Esophagus squamous epithelium (tissue), 5 donors: ENCODE results near the gene MGMT. TPM values are rescaled to one million over a fixed set of nuclear protein-coding genes. Genes with fewer than 3 reads are reported as not detected.

Experiments
- DNase-seq: peaks from one replicate; lab custom pipeline; 2025; lab: John Stamatoyannopoulos, UW
- H3K27ac ChIP-seq, 4 donors: fragments of 200-600 bp; sonication (generic); one replicate each; pipeline ENCODE4 v1.5.1; 2016 to 2019; ENCODE audit warnings: mild to moderate bottlenecking in 1 of 4
- H3K27me3 ChIP-seq, 4 donors: fragments of 200-600 bp; sonication (generic); 1 replicate in 3 of 4; 2 replicates in 1 of 4; pipeline versions ENCODE4 v1.5.1 to v1.6.0; 2017 to 2021; ENCODE audit warnings: antibody characterized with exemption in 1 of 4
- H3K36me3 ChIP-seq, 3 donors: fragments of 200-600 bp; sonication (generic); one replicate each; pipeline ENCODE4 v1.5.1; 2016 to 2019
- H3K4me1 ChIP-seq, 3 donors: fragments of 200-600 bp; sonication (generic); one replicate each; pipeline ENCODE4 v1.5.1; 2017 to 2019
- H3K4me3 ChIP-seq, 4 donors: fragments of 200-600 bp; sonication (generic); 1 replicate in 3 of 4; 2 replicates in 1 of 4; pipeline ENCODE4 v1.5.1; 2016 to 2019; ENCODE audit warnings: mild to moderate bottlenecking in 2 of 4, moderate library complexity in 1 of 4
- H3K9me3 ChIP-seq, 3 donors: fragments of 200-600 bp; sonication (generic); one replicate each; pipeline ENCODE4 v1.5.1; 2016 to 2019
- CTCF ChIP-seq, 6 experiments: fragments of 450-650 bp in 4 of 6; fragments of 200-600 bp in 2 of 6; sonication (generic) in 2 of 6; IDR thresholded peaks; one replicate each; pipeline ENCODE4 v1.5.1; 2016 to 2019; ENCODE audit warnings: antibody characterized with exemption in 6 of 6, mild to moderate bottlenecking in 4 of 6, moderate library complexity in 4 of 6
- POLR2A ChIP-seq, 4 donors: fragments of 450-650 bp; IDR thresholded peaks; one replicate each; pipeline ENCODE4 v1.6.1; 2017; ENCODE audit warnings: antibody characterized with exemption in 4 of 4, mild to moderate bottlenecking in 4 of 4, moderate library complexity in 3 of 4
- WGBS, 2 donors: methylation state at CpG; one replicate each; pipeline ENCODE4 v1.1.5; 2018; 5-methylcytosine and 5-hydroxymethylcytosine counted together
- intact Hi-C: fragments of 100-400 bp; cut with DNase I; formaldehyde crosslinking; loops from one replicate; pipeline ENCODE4 v1.15.0; 2022
- total RNA-seq, 4 donors: library from RNA; depleted of rRNA; stranded (reverse); fragments of >200 nt; gene quantifications; one replicate each; pipeline ENCODE4 v1.1.0, GENCODE V29; 2016
- donor health status: DM: yes; HTN: yes; CAD: no.

The MGMT gene
- total RNA-seq, 4 donors from 2014 or later: 15.6 to 28.8 (median 18.4) TPM

- intact Hi-C loops: no loop called here
- no peak for TF ChIP-seq POLR2A (IDR thresholded peaks at IDR 0.05)
- TF ChIP-seq CTCF (IDR thresholded peaks at IDR 0.05): no peak
- Histone ChIP-seq H3K4me1 (peaks cover 0 to 13% (median 0%) of the 10 kb centered on the region in 3 donors), H3K27me3 (no peaks in the 10 kb centered on the region), H3K9me3 (no peaks in the 10 kb centered on the region), H3K4me3 (no peak overlapping the region), H3K27ac (no peak overlapping the region), H3K36me3 (peaks cover 0 to 10% (median 0%) of the 10 kb centered on the region in 3 donors)
- DNase-seq: no peak
- WGBS, 2 donors: 80 to 97% methylated on average over 10 to 16 of the region's 21 CpGs
These were observed 74.9 kb downstream of the MGMT start for GRCh38 chr10:129541748-129542487.

GRCh38 chr10:129542589-129542988 lies 75.5 kb downstream of the MGMT start:
- Histone ChIP-seq H3K4me1 (peaks cover 0 to 18% (median 0%) of the 10 kb centered on the region in 3 donors), H3K9me3 (no peaks in the 10 kb centered on the region), H3K4me3 (no peak overlapping the region), H3K36me3 (peaks cover 0 to 3% (median 0%) of the 10 kb centered on the region in 3 donors), H3K27me3 (no peaks in the 10 kb centered on the region), H3K27ac (no peak overlapping the region)
- intact Hi-C loops: no loop called here
- WGBS, 2 donors: 89 to 95% methylated on average over 10 of the region's 10 CpGs
- TF ChIP-seq POLR2A (IDR thresholded peaks at IDR 0.05) (no peak), CTCF (IDR thresholded peaks at IDR 0.05) (no peak)
- DNase-seq: no peak

GRCh38 chr10:129544205-129545202 lies 77.5 kb downstream of the MGMT start:
- Histone ChIP-seq H3K27ac (peak overlapping the region in 1 of 4 donors; percentile 55), H3K36me3 (no peaks in the 10 kb centered on the region), H3K4me3 (no peak overlapping the region), H3K4me1 (peaks cover 0 to 19% (median 0%) of the 10 kb centered on the region in 3 donors), H3K27me3 (no peaks in the 10 kb centered on the region), H3K9me3 (no peaks in the 10 kb centered on the region)
- TF ChIP-seq POLR2A (IDR thresholded peaks at IDR 0.05): no peak
- TF ChIP-seq CTCF (IDR thresholded peaks at IDR 0.05): no peak
- WGBS, 2 donors: 83 to 92% methylated on average over 14 to 17 of the region's 23 CpGs
- intact Hi-C loops: no loop called here
- DNase-seq: no peak

- 70% methylated on average over 8 of the region's 8 CpGs for WGBS, 2 donors
- H3K4me1 ChIP-seq: peaks cover 0 to 19% (median 0%) of the 10 kb centered on the region in 3 donors
- peak overlapping the region in 1 of 4 donors; percentile 55 for H3K27ac ChIP-seq
- no peaks in the 10 kb centered on the region for H3K27me3 ChIP-seq
- H3K36me3 ChIP-seq: no peaks in the 10 kb centered on the region
- intact Hi-C loops: no loop called here
- TF ChIP-seq CTCF (IDR thresholded peaks at IDR 0.05) (no peak), POLR2A (IDR thresholded peaks at IDR 0.05) (no peak)
- DNase-seq: no peak
- H3K4me3 ChIP-seq: no peak overlapping the region
- H3K9me3 ChIP-seq: no peaks in the 10 kb centered on the region
These were observed 78.2 kb downstream of the MGMT start for GRCh38 chr10:129545261-129545660.
